ENCODE data around the gene CHL1. TPM values are rescaled to one million over a fixed set of nuclear protein-coding genes. Genes with fewer than 3 reads are reported as not detected.

CHL1 gene
- total and polyA plus RNA-seq, 2 donors (not counting 1 experiment from before 2014, with no cell fraction given): 6.2 to 18.0 TPM

- Histone ChIP-seq H2AFZ (ENCODE audit: insufficient read depth, low read depth, low read length, poor library complexity, severe bottlenecking) (no peak overlapping the region), H3K79me2 (ENCODE audit: control insufficient read depth, insufficient read depth, low read length) (no peaks in the 10 kb centered on the region), H3K36me3 (replicated peaks in 1 of 2; ENCODE audit: control extremely low read depth in 1 of 2, control insufficient read depth in 1 of 2, extremely low read depth in 1 of 2, insufficient read depth in 2 of 2, low read length in 1 of 2) (no peaks in the 10 kb centered on the region), H4K20me1 (ENCODE audit: control insufficient read depth, insufficient read depth, low read length, poor library complexity, severe bottlenecking) (no peaks in the 10 kb centered on the region), H3K27me3 (replicated peaks in 1 of 4; ENCODE audit: control extremely low read depth in 1 of 4, control insufficient read depth in 3 of 4, insufficient read depth in 4 of 4, low read length in 3 of 4) (no peaks in the 10 kb centered on the region), H3K4me2 (replicated peaks; ENCODE audit: low read depth, low read length, poor library complexity, severe bottlenecking) (no peak overlapping the region), H3K9ac (ENCODE audit: low read length) (no peak overlapping the region), H3K9me3 (ENCODE audit: control extremely low read depth in 1 of 3, control insufficient read depth in 2 of 3, insufficient read depth in 1 of 3, low read length in 2 of 3) (no peaks in the 10 kb centered on the region), H3K4me1 (ENCODE audit: control insufficient read depth in 2 of 2, insufficient read depth in 2 of 2, low read length in 2 of 2) (no peaks in the 10 kb centered on the region), H3K27ac (ENCODE audit: low read length in 2 of 2) (no peak overlapping the region), H3K4me3 (ENCODE audit: control extremely low read depth in 1 of 5, extremely low read depth in 1 of 5, insufficient read depth in 1 of 5, low read depth in 2 of 5, low read length in 4 of 5) (no peak overlapping the region)
- Mint-ChIP-seq H3K4me3 (no peak overlapping the region), H3K27ac (no peak overlapping the region), H3K27me3 (no peaks in the 10 kb centered on the region), H3K4me1 (peaks cover under 1% of the 10 kb centered on the region), H3K9me3 (ENCODE audit: insufficient read depth) (no peaks in the 10 kb centered on the region)
- intact Hi-C loops (cut with micrococcal nuclease): no loop called here
- POLR2A ChIA-PET: no interaction called here
- DNase-seq: no peak
- CTCF ChIA-PET: interaction anchor here (1.2 kb wide), 1 partner anchor 9 kb away, joined by 3 read pairs; no protein-coding TSS in a partner anchor
- TF ChIP-seq, protein P1, sequence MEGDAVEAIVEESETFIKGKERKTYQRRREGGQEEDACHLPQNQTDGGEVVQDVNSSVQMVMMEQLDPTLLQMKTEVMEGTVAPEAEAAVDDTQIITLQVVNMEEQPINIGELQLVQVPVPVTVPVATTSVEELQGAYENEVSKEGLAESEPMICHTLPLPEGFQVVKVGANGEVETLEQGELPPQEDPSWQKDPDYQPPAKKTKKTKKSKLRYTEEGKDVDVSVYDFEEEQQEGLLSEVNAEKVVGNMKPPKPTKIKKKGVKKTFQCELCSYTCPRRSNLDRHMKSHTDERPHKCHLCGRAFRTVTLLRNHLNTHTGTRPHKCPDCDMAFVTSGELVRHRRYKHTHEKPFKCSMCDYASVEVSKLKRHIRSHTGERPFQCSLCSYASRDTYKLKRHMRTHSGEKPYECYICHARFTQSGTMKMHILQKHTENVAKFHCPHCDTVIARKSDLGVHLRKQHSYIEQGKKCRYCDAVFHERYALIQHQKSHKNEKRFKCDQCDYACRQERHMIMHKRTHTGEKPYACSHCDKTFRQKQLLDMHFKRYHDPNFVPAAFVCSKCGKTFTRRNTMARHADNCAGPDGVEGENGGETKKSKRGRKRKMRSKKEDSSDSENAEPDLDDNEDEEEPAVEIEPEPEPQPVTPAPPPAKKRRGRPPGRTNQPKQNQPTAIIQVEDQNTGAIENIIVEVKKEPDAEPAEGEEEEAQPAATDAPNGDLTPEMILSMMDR (IDR thresholded peaks at IDR 0.05): no peak
- no peak for TF ChIP-seq EZH2 (IDR thresholded peaks at IDR 0.05; ENCODE audit: borderline replicate concordance, insufficient read depth, low read depth, low read length, poor library complexity, severe bottlenecking)
- 90% methylated on average over 1 of the region's 3 CpGs for WGBS (ENCODE audit: insufficient coverage)
- no peak for ATAC-seq (ENCODE audit: low read depth)
Observed at GRCh38 chr3:347581-347980, 151.0 kb downstream of the CHL1 start.

GRCh38 chr3:350871-351371 lies 154.4 kb downstream of the CHL1 start:
- Histone ChIP-seq H3K27ac (ENCODE audit: low read length in 2 of 2) (no peak overlapping the region), H3K27me3 (replicated peaks in 1 of 4; ENCODE audit: control extremely low read depth in 1 of 4, control insufficient read depth in 3 of 4, insufficient read depth in 4 of 4, low read length in 3 of 4) (no peaks in the 10 kb centered on the region), H3K4me1 (ENCODE audit: control insufficient read depth in 2 of 2, insufficient read depth in 2 of 2, low read length in 2 of 2) (peaks cover 9 to 10% of the 10 kb centered on the region in 2 donors), H2AFZ (ENCODE audit: insufficient read depth, low read depth, low read length, poor library complexity, severe bottlenecking) (no peak overlapping the region), H3K9me3 (ENCODE audit: control extremely low read depth in 1 of 3, control insufficient read depth in 2 of 3, insufficient read depth in 1 of 3, low read length in 2 of 3) (no peaks in the 10 kb centered on the region), H3K36me3 (replicated peaks in 1 of 2; ENCODE audit: control extremely low read depth in 1 of 2, control insufficient read depth in 1 of 2, extremely low read depth in 1 of 2, insufficient read depth in 2 of 2, low read length in 1 of 2) (no peaks in the 10 kb centered on the region), H3K9ac (ENCODE audit: low read length) (no peak overlapping the region), H3K79me2 (ENCODE audit: control insufficient read depth, insufficient read depth, low read length) (no peaks in the 10 kb centered on the region), H4K20me1 (ENCODE audit: control insufficient read depth, insufficient read depth, low read length, poor library complexity, severe bottlenecking) (no peaks in the 10 kb centered on the region), H3K4me3 (ENCODE audit: control extremely low read depth in 1 of 5, extremely low read depth in 1 of 5, insufficient read depth in 1 of 5, low read depth in 2 of 5, low read length in 4 of 5) (no peak overlapping the region), H3K4me2 (replicated peaks; ENCODE audit: low read depth, low read length, poor library complexity, severe bottlenecking) (no peak overlapping the region)
- H3K27ac Mint-ChIP-seq: no peak overlapping the region
- peaks cover 11% of the 10 kb centered on the region for H3K4me1 Mint-ChIP-seq
- TF ChIP-seq, protein P1 (IDR thresholded peaks at IDR 0.05): no peak
- H3K27me3 Mint-ChIP-seq: no peaks in the 10 kb centered on the region
- intact Hi-C loops (cut with micrococcal nuclease): loop anchor here (5.0 kb wide), 2 partner anchors 134 to 159 kb away; no protein-coding TSS in a partner anchor
- H3K9me3 Mint-ChIP-seq (ENCODE audit: insufficient read depth): no peaks in the 10 kb centered on the region
- 71% methylated on average over 1 of the region's 4 CpGs for WGBS (ENCODE audit: insufficient coverage)
- ChIA-PET POLR2A (no interaction called here), CTCF (interaction anchor here (1.0 to 10.1 kb wide), 4 partner anchors 10 to 309 kb away, joined by 3 to 347 read pairs (median 6); no protein-coding TSS in a partner anchor)
- DNase-seq: no peak
- ATAC-seq (ENCODE audit: low read depth): no peak
- H3K4me3 Mint-ChIP-seq: no peak overlapping the region
